CD4-positive, alpha-beta T cell treated with Interleukin-6 for 4 hours (primary cell): ENCODE measurements around the gene PHKA1.
"Not testable (repeated sequence)": the region's sequence is repeated elsewhere in the genome, so short reads cannot be mapped to it uniquely, and the experiment has no call there.

Experiments
- DNase-seq: peaks from one replicate; pipeline ENCODE4 v3.0.0-alpha.2; 2020; ENCODE audit warnings: mixed read lengths

PHKA1 gene

GRCh38 chrX:72713599-72714477, at the start of gene PHKA1:
TSS of gene PHKA1 (minus strand) at chrX:72714306. CDS start at chrX:72713880, 426 bp downstream.
- DNase-seq = peak; percentile 19

- not testable (repeated sequence) for DNase-seq
These were observed 46.3 kb upstream of the PHKA1 start for GRCh38 chrX:72760454-72760853.

GRCh38 chrX:72748545-72748944, 34.4 kb upstream of the PHKA1 start:
- DNase-seq = not testable (repeated sequence)

GRCh38 chrX:72745546-72745945, 31.4 kb upstream of the PHKA1 start:
- DNase-seq = not testable (repeated sequence)

GRCh38 chrX:72735561-72735960, 21.5 kb upstream of the PHKA1 start:
- no peak for DNase-seq

GRCh38 chrX:72733636-72734035, 19.5 kb upstream of the PHKA1 start:
- DNase-seq = not testable (repeated sequence)

- DNase-seq = no peak
These were observed 13.7 kb upstream of the PHKA1 start for GRCh38 chrX:72727846-72728245.

- no peak for DNase-seq
These were observed 2.7 kb upstream of the PHKA1 start for GRCh38 chrX:72716766-72717165.

- DNase-seq = no peak
These were observed 1.4 kb upstream of the PHKA1 start for GRCh38 chrX:72715546-72715945.

- no peak for DNase-seq
These were observed 391 bp upstream of the PHKA1 start for GRCh38 chrX:72714478-72714916.

GRCh38 chrX:72713130-72713529, 976 bp downstream of the PHKA1 start:
- no peak for DNase-seq

GRCh38 chrX:72712094-72712755, 1.9 kb downstream of the PHKA1 start:
- no peak for DNase-seq

GRCh38 chrX:72705814-72706213, 8.3 kb downstream of the PHKA1 start:
- DNase-seq = no peak

- no peak for DNase-seq
These were observed 9.0 kb downstream of the PHKA1 start for GRCh38 chrX:72705111-72705510.

GRCh38 chrX:72694170-72694569, 19.9 kb downstream of the PHKA1 start:
- DNase-seq = no peak

GRCh38 chrX:72693477-72693876, 20.6 kb downstream of the PHKA1 start:
- no peak for DNase-seq

- DNase-seq = no peak
These were observed 26.7 kb downstream of the PHKA1 start for GRCh38 chrX:72687396-72687795.

- DNase-seq = no peak
These were observed 28.2 kb downstream of the PHKA1 start for GRCh38 chrX:72685810-72686456.

- DNase-seq = no peak
These were observed 29.1 kb downstream of the PHKA1 start for GRCh38 chrX:72685018-72685417.

- no peak for DNase-seq
These were observed 30.5 kb downstream of the PHKA1 start for GRCh38 chrX:72683631-72684030.

- no peak for DNase-seq
These were observed 37.6 kb downstream of the PHKA1 start for GRCh38 chrX:72676465-72676864.

- DNase-seq = not testable (repeated sequence)
These were observed 40.2 kb downstream of the PHKA1 start for GRCh38 chrX:72673951-72674350.

- DNase-seq = not testable (repeated sequence)
These were observed 44.6 kb downstream of the PHKA1 start for GRCh38 chrX:72669508-72669907.

- DNase-seq = no peak
These were observed 47.7 kb downstream of the PHKA1 start for GRCh38 chrX:72666451-72666850.
